Measurements from ENCODE around the gene WDR73.

Gene WDR73

DNA sequence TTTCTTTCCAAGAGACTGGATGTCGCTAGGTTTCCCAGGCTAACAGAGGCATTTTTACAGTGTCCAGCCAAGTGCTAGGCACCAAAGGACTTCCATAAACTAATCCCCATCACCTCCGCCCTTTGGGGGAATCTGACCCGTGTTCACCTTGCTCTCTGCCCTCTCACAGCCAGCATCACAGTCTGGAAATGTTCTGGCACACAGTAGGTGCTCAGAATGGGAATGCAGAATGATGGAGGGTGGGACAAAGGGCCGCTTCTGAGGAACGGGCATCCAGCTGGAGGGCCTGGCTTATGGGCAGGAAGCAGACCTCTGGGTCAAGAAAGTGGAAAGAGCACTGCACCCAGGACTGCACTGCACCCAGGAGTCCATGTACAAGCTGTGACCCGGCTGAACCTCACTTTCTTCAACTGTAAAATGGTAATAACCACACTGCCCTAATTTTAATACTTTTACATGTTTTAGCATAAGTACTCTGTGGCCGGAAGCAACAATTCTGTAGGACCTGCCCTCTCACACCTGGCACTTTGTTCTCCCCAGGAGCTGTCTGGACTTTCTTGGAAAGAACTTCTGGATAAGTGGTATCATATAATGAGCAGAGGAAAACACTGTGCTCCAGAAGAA is 4.8 kb upstream of the WDR73 start:
- FAIRE-seq (peak; percentile 13), DNase-seq (ENCODE audit: insufficient read length, low spot score) (no peak)
- no peak for TF ChIP-seq SPI1 (IDR thresholded peaks at IDR 0.05; ENCODE audit: low read depth, low read length)
- TF ChIP-seq POU2F2 (IDR thresholded peaks at IDR 0.05; ENCODE audit: low read depth, low read length) = no peak
- TF ChIP-seq PAX5 (IDR thresholded peaks at IDR 0.05; ENCODE audit: insufficient read depth, low read length, severe bottlenecking) = no peak
- no peak for TF ChIP-seq TAF1 (IDR thresholded peaks at IDR 0.05; ENCODE audit: low read depth, low read length)
- no peak for TF ChIP-seq POLR2A (IDR thresholded peaks at IDR 0.05; ENCODE audit: low read depth, low read length)
- no peak for TF ChIP-seq POLR2AphosphoS5 (IDR thresholded peaks at IDR 0.05; ENCODE audit: low read depth, low read length)

DNA sequence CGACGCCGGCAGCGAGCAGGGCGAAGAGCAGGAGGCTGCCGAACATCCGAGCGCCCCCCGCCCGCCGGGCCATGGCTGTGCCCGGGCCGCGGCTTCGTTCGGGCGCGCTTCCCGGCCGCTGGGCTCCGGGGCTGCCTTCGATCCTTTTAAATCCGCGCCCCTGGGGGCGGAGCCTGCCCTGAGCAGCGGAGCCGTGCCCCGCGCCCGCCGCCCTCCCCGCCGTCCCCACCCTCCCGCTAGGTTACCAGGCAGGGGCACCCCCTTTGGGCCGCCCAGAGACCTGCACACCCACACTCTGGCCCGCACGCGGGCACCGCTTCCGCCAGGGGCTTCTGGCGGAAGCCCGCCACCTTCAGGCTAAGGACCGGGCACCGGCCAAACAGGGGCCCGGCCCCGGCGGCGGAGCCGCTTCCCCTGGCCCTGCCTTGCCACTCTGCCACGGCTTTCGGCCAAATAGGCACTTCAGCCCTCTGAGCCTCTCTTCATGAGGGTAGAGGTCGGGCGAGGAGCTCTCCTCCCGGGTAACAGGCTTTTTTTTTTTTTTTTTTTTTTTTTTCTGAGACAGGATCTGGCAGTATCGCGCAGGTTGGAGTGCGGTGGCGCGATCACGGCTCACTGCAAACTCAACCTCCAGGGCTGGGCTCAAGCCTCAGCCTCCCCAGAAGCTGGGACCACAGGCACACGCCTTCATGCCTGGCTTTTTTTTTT is 4.2 kb upstream of the WDR73 start, which contains the start of gene NMB:
Gene NMB (minus strand): TSS at position 120 of the 708 bp plus-strand sequence. CDS start 47 bp downstream, at position 73.
- FAIRE-seq (peak; percentile 62), DNase-seq (ENCODE audit: insufficient read length, low spot score) (peak; percentile 69)
- TF ChIP-seq POLR2AphosphoS5 (IDR thresholded peaks at IDR 0.05; ENCODE audit: low read depth, low read length) (no peak), POU2F2 (IDR thresholded peaks at IDR 0.05; ENCODE audit: low read depth, low read length) (0 out of 2 replicates have a peak, but pooled peaks have one; percentile 20)

- DNase-seq (ENCODE audit: insufficient read length, low spot score) = no peak
- no peak for TF ChIP-seq PAX5 (IDR thresholded peaks at IDR 0.05; ENCODE audit: insufficient read depth, low read length, severe bottlenecking)
- TF ChIP-seq POU2F2 (IDR thresholded peaks at IDR 0.05; ENCODE audit: low read depth, low read length) = no peak
- TF ChIP-seq SPI1 (IDR thresholded peaks at IDR 0.05; ENCODE audit: low read depth, low read length) = no peak
- no peak for TF ChIP-seq POLR2AphosphoS5 (IDR thresholded peaks at IDR 0.05; ENCODE audit: low read depth, low read length)
- no peak for TF ChIP-seq TAF1 (IDR thresholded peaks at IDR 0.05; ENCODE audit: low read depth, low read length)
- no peak for TF ChIP-seq POLR2A (IDR thresholded peaks at IDR 0.05; ENCODE audit: low read depth, low read length)
- FAIRE-seq = no peak
Measured at GRCh38 chr15:84657748-84658079, 3.6 kb upstream of the WDR73 start.

- FAIRE-seq (no peak), DNase-seq (ENCODE audit: insufficient read length, low spot score) (no peak)
- TF ChIP-seq POU2F2 (IDR thresholded peaks at IDR 0.05; ENCODE audit: low read depth, low read length) (no peak), POLR2A (IDR thresholded peaks at IDR 0.05; ENCODE audit: low read depth, low read length) (no peak), PAX5 (IDR thresholded peaks at IDR 0.05; ENCODE audit: insufficient read depth, low read length, severe bottlenecking) (no peak), POLR2AphosphoS5 (IDR thresholded peaks at IDR 0.05; ENCODE audit: low read depth, low read length) (no peak), TAF1 (IDR thresholded peaks at IDR 0.05; ENCODE audit: low read depth, low read length) (no peak), SPI1 (IDR thresholded peaks at IDR 0.05; ENCODE audit: low read depth, low read length) (no peak)
Measured at GRCh38 chr15:84656972-84657371, 2.9 kb upstream of the WDR73 start.

DNA sequence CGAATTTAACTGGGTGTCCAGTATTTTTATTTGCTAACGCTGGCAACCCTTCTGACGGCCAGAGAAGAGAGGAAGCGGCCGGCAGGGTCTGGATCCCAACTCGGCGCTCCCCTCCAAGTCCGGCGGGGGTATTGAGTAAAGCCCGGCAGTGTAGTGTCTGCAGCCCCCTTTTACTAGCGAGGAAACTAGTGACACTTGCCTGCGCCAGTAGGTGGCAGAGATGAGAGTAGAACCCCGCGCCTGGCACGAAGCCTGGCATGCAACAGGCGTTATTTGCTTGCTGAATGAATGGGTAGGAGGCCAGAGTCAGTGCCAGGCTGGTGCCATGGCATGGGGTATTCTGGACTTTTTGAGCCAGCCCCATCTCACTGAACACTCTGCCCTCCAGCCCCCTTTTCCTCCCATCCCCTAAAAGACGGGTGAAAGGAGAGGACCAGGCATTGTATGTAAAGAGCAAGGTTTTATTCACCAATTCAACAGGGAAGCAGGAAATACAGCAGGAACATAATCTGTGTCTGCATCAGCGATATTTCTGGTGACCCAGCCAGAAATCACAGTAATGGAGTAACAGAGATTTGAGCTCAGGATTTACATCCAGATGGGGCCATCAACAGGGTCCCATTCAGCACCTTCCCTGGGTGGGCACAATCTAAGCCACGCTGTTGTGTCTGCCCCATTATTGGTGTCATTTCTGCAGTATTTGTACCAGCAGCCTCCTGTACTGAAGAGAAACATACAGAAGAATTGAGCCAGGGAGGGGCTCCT is 788 bp upstream of the WDR73 start:
- peak; percentile 63 for FAIRE-seq

DNA sequence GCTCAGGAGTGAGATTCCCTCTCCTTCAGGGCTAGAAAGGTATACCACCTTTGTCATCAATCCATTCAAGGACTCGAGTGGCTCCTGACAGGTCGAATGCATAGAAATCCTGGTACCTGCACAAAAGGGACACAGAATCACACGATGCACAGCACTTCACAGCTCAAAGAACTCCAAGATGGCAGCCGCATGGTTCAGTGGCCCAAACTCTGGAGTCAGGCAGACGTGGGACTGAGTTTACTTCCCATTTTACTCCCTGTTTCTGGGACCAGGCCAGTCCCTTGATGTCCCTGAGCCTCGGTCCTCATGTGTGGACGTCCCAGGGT is 536 bp downstream of the WDR73 start:
- TF ChIP-seq POLR2A (IDR thresholded peaks at IDR 0.05; ENCODE audit: low read depth, low read length) (no peak), TAF1 (IDR thresholded peaks at IDR 0.05; ENCODE audit: low read depth, low read length) (no peak), POLR2AphosphoS5 (IDR thresholded peaks at IDR 0.05; ENCODE audit: low read depth, low read length) (no peak), PAX5 (IDR thresholded peaks at IDR 0.05; ENCODE audit: insufficient read depth, low read length, severe bottlenecking) (no peak), POU2F2 (IDR thresholded peaks at IDR 0.05; ENCODE audit: low read depth, low read length) (no peak), SPI1 (IDR thresholded peaks at IDR 0.05; ENCODE audit: low read depth, low read length) (no peak)
- FAIRE-seq (no peak), DNase-seq (ENCODE audit: insufficient read length, low spot score) (no peak)

More for the DNA sequence above, 788 bp upstream of the WDR73 start:
- no peak for TF ChIP-seq TAF1 (IDR thresholded peaks at IDR 0.05; ENCODE audit: low read depth, low read length)
- DNase-seq (ENCODE audit: insufficient read length, low spot score) = peak; percentile 47

DNA sequence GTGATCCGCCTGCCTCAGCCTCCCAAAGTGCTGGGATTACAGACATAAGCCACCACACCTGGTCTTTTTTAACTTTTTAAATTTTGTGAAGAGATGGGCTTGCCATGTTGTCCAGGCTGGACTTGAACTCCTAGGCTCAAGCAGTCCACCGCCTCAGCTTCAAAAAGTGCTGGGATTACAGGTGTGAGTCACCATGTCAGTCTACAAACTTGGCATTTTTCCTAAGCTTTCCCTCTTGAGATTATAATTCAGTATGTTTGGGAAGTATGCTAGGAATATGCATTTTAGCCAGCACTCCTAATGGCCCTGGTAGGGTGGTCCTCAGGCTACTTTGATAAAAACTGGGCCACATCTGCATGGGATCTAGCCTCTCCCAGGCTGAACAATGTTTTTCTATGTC is 4.4 kb downstream of the WDR73 start:
- no peak for FAIRE-seq
- no peak for TF ChIP-seq POLR2A (IDR thresholded peaks at IDR 0.05; ENCODE audit: low read depth, low read length)
- TF ChIP-seq POU2F2 (IDR thresholded peaks at IDR 0.05; ENCODE audit: low read depth, low read length) = no peak
- no peak for TF ChIP-seq PAX5 (IDR thresholded peaks at IDR 0.05; ENCODE audit: insufficient read depth, low read length, severe bottlenecking)
- no peak for TF ChIP-seq TAF1 (IDR thresholded peaks at IDR 0.05; ENCODE audit: low read depth, low read length)
- no peak for TF ChIP-seq POLR2AphosphoS5 (IDR thresholded peaks at IDR 0.05; ENCODE audit: low read depth, low read length)
- no peak for TF ChIP-seq SPI1 (IDR thresholded peaks at IDR 0.05; ENCODE audit: low read depth, low read length)

GRCh38 chr15:84648539-84648938 is 5.5 kb downstream of the WDR73 start:
- no peak for TF ChIP-seq TAF1 (IDR thresholded peaks at IDR 0.05; ENCODE audit: low read depth, low read length)
- no peak for TF ChIP-seq POLR2AphosphoS5 (IDR thresholded peaks at IDR 0.05; ENCODE audit: low read depth, low read length)
- TF ChIP-seq POLR2A (IDR thresholded peaks at IDR 0.05; ENCODE audit: low read depth, low read length) = no peak
- TF ChIP-seq PAX5 (IDR thresholded peaks at IDR 0.05; ENCODE audit: insufficient read depth, low read length, severe bottlenecking) = no peak
- no peak for TF ChIP-seq SPI1 (IDR thresholded peaks at IDR 0.05; ENCODE audit: low read depth, low read length)
- no peak for TF ChIP-seq POU2F2 (IDR thresholded peaks at IDR 0.05; ENCODE audit: low read depth, low read length)
- FAIRE-seq (no peak), DNase-seq (ENCODE audit: insufficient read length, low spot score) (no peak)

More for the DNA sequence above, 4.4 kb downstream of the WDR73 start:
- DNase-seq (ENCODE audit: insufficient read length, low spot score) = no peak

- FAIRE-seq = no peak
Measured at GRCh38 chr15:84647726-84648125, 6.4 kb downstream of the WDR73 start.

More at GRCh38 chr15:84647726-84648125, 6.4 kb downstream of the WDR73 start:
- TF ChIP-seq SPI1 (IDR thresholded peaks at IDR 0.05; ENCODE audit: low read depth, low read length) (no peak), POLR2AphosphoS5 (IDR thresholded peaks at IDR 0.05; ENCODE audit: low read depth, low read length) (no peak), PAX5 (IDR thresholded peaks at IDR 0.05; ENCODE audit: insufficient read depth, low read length, severe bottlenecking) (no peak), POLR2A (IDR thresholded peaks at IDR 0.05; ENCODE audit: low read depth, low read length) (no peak), TAF1 (IDR thresholded peaks at IDR 0.05; ENCODE audit: low read depth, low read length) (no peak), POU2F2 (IDR thresholded peaks at IDR 0.05; ENCODE audit: low read depth, low read length) (no peak)
- no peak for DNase-seq (ENCODE audit: insufficient read length, low spot score)

Measured in GM12891 (cell line).